NCI-H748 treated with DMSO at 0.1 percent for 48 hours (cell line): Measurements from ENCODE around the gene PRAMEF13.
A peak's percentile ranks its signal among the peaks of the same experiment; 100 is the strongest.
"Not testable (repeated sequence)": the region's sequence is repeated elsewhere in the genome, so short reads cannot be mapped to it uniquely, and the experiment has no call there.

ENCODE experiments used
- DNase-seq: peaks from one replicate; lab custom pipeline; 2025; lab: John Stamatoyannopoulos, UW

The PRAMEF13 gene

GRCh38 chr1:13201309-13201708 is at the start of gene PRAMEF13:
PRAMEF13 (minus strand) TSS chr1:13201409; CDS start chr1:13199589, 1,820 bp downstream.
- DNase-seq, result not testable (repeated sequence)

GRCh38 chr1:13247122-13247521 is 45.9 kb upstream of the PRAMEF13 start:
- not testable (repeated sequence) for DNase-seq

GRCh38 chr1:13246554-13246871 is 45.3 kb upstream of the PRAMEF13 start:
- not testable (repeated sequence) for DNase-seq

- DNase-seq, result not testable (repeated sequence)
Observed at GRCh38 chr1:13245841-13246553, 44.8 kb upstream of the PRAMEF13 start.

- DNase-seq, result not testable (repeated sequence)
Observed at GRCh38 chr1:13243536-13244263, 42.5 kb upstream of the PRAMEF13 start.

GRCh38 chr1:13239633-13240032 is 38.4 kb upstream of the PRAMEF13 start:
- DNase-seq, result not testable (repeated sequence)

- DNase-seq, result not testable (repeated sequence)
Observed at GRCh38 chr1:13237572-13237971, 36.4 kb upstream of the PRAMEF13 start.

- DNase-seq, result not testable (repeated sequence)
Observed at GRCh38 chr1:13234057-13234456, 32.8 kb upstream of the PRAMEF13 start.

- not testable (repeated sequence) for DNase-seq
Observed at GRCh38 chr1:13232056-13232455, 30.8 kb upstream of the PRAMEF13 start.

- not testable (repeated sequence) for DNase-seq
Observed at GRCh38 chr1:13231061-13231750, 30.0 kb upstream of the PRAMEF13 start.

GRCh38 chr1:13230601-13231000 is 29.4 kb upstream of the PRAMEF13 start:
- not testable (repeated sequence) for DNase-seq

GRCh38 chr1:13230096-13230495 is 28.9 kb upstream of the PRAMEF13 start:
- DNase-seq, result not testable (repeated sequence)

- DNase-seq, result peak; percentile 2
Observed at GRCh38 chr1:13228343-13228781, 27.2 kb upstream of the PRAMEF13 start.

GRCh38 chr1:13227271-13228055 is 26.3 kb upstream of the PRAMEF13 start:
- DNase-seq, result not testable (repeated sequence)

GRCh38 chr1:13225675-13226204 is 24.5 kb upstream of the PRAMEF13 start, which contains the start of gene PRAMEF18:
PRAMEF18 (minus strand) TSS chr1:13226154; CDS start chr1:13226106, 48 bp downstream.
- DNase-seq, result not testable (repeated sequence)

- no peak for DNase-seq
Observed at GRCh38 chr1:13224480-13225060, 23.4 kb upstream of the PRAMEF13 start.

GRCh38 chr1:13222788-13223187 is 21.6 kb upstream of the PRAMEF13 start:
- DNase-seq, result not testable (repeated sequence)

GRCh38 chr1:13219203-13219602 is 18.0 kb upstream of the PRAMEF13 start:
- DNase-seq, result not testable (repeated sequence)

GRCh38 chr1:13216619-13217018 is 15.4 kb upstream of the PRAMEF13 start:
- DNase-seq, result not testable (repeated sequence)

- not testable (repeated sequence) for DNase-seq
Observed at GRCh38 chr1:13208712-13209111, 7.5 kb upstream of the PRAMEF13 start.

- DNase-seq, result not testable (repeated sequence)
Observed at GRCh38 chr1:13171548-13171947, 29.7 kb downstream of the PRAMEF13 start, which contains the start of gene PRAMEF9. PRAMEF9 (plus strand) TSS chr1:13171848; CDS start chr1:13175281, 3,433 bp downstream.
